Stimulated activated CD8-positive, alpha-beta memory T cell treated with anti-CD3 and anti-CD28 coated beads, Interleukin-7, amount 100 ng/mL, for 48 hours (primary cell): ENCODE measurements around the gene KCNMB1.
"Not testable (repeated sequence)": the region's sequence is repeated elsewhere in the genome, so short reads cannot be mapped to it uniquely, and the experiment has no call there.

Source experiments
- DNase-seq, 2 donors: peaks; one replicate each; pipeline ENCODE4 v3.0.0-alpha.2; 2020; ENCODE audit warnings: low read depth in 1 of 2; ENCODE audit errors: extremely low read depth in 1 of 2

The KCNMB1 gene

GRCh38 chr5:170378740-170379139, 10.4 kb downstream of the KCNMB1 start:
- DNase-seq, result no peak

- DNase-seq, result no peak
These were observed 12.1 kb downstream of the KCNMB1 start for GRCh38 chr5:170377027-170377426.

GRCh38 chr5:170376526-170376925, 12.6 kb downstream of the KCNMB1 start:
- DNase-seq, result not testable (repeated sequence)

GRCh38 chr5:170375283-170375682, 13.9 kb downstream of the KCNMB1 start:
- no peak for DNase-seq

GRCh38 chr5:170372971-170373370, 16.2 kb downstream of the KCNMB1 start:
- no peak for DNase-seq

GRCh38 chr5:170368586-170368985, 20.6 kb downstream of the KCNMB1 start:
- no peak for DNase-seq

GRCh38 chr5:170366276-170366675, 22.9 kb downstream of the KCNMB1 start:
- DNase-seq, result no peak

- DNase-seq, result no peak
These were observed 23.3 kb downstream of the KCNMB1 start for GRCh38 chr5:170365831-170366230.

- no peak for DNase-seq
These were observed 24.2 kb downstream of the KCNMB1 start for GRCh38 chr5:170365011-170365410.

- no peak for DNase-seq
These were observed 25.5 kb downstream of the KCNMB1 start for GRCh38 chr5:170363671-170364070.

GRCh38 chr5:170362656-170363055, 26.5 kb downstream of the KCNMB1 start:
- DNase-seq, result no peak

- no peak for DNase-seq
These were observed 27.1 kb downstream of the KCNMB1 start for GRCh38 chr5:170362102-170362501.

GRCh38 chr5:170361616-170362015, 27.6 kb downstream of the KCNMB1 start:
- DNase-seq, result no peak

GRCh38 chr5:170361116-170361515, 28.1 kb downstream of the KCNMB1 start:
- no peak for DNase-seq

GRCh38 chr5:170360709-170361108, 28.5 kb downstream of the KCNMB1 start:
- DNase-seq, result no peak

GRCh38 chr5:170357955-170358444, 31.2 kb downstream of the KCNMB1 start:
- DNase-seq, result no peak

- DNase-seq, result no peak
These were observed 33.5 kb downstream of the KCNMB1 start for GRCh38 chr5:170355601-170356098.

GRCh38 chr5:170353961-170354360, 35.2 kb downstream of the KCNMB1 start:
- DNase-seq, result no peak

- DNase-seq, result no peak
These were observed 36.0 kb downstream of the KCNMB1 start for GRCh38 chr5:170353011-170353761.

- DNase-seq, result no peak
These were observed 41.0 kb downstream of the KCNMB1 start for GRCh38 chr5:170348137-170348633.

- DNase-seq, result no peak
These were observed 42.1 kb downstream of the KCNMB1 start for GRCh38 chr5:170347022-170347567.

GRCh38 chr5:170345971-170346370, 43.2 kb downstream of the KCNMB1 start:
- no peak for DNase-seq
